ENCODE measurements around the gene CLASP2.

The CLASP2 gene

DNA sequence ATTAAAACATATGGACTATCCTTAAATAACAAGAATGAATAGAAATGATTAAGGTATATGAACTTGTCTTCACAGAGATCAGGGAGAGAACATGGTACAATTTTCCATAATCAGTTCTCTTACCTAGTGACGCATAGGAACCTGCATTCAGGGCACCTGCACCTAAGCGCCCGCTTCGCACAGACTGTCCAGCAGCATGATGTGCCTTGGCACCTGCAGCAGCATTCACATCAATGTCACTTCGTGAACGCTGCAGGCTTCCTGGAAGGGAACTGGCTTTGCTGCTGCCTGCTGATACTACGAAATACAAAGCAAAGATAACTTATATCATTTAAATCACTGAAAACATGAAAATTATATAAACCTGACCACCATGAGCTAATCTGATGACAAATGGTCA, 115.2 kb downstream of the CLASP2 start (continued):
- TF ChIP-seq ISL1 (CRISPR knock-in tag; IDR thresholded peaks at IDR 0.05), result no peak
- no peak for TF ChIP-seq TOX (CRISPR knock-in tag; IDR thresholded peaks at IDR 0.05; ENCODE audit: borderline replicate concordance)
- TF ChIP-seq CSDC2 (CRISPR knock-in tag; IDR thresholded peaks at IDR 0.05), result no peak

DNA sequence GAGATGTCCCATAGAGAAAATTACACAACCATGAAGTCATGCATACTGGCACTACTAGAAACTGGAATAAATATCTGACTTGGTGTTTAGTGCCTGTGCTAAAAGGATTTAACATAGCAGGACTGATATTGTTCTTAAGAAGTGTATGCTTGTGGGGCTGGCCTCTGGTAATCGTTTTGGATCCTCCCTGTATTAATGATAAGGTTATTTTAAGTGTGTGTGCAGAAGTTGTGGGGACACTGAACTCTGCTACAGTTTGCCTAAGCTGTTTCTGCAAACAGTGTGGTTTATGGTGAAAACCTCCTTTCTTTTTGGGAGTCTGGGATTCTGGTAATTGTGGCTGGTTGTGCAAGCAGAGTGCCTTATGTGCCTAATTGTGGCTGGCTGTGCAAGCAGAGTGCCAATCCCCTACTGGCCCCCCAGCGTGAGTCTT, 120.8 kb downstream of the CLASP2 start:
- no peak for ATAC-seq
- TF ChIP-seq, protein P1, sequence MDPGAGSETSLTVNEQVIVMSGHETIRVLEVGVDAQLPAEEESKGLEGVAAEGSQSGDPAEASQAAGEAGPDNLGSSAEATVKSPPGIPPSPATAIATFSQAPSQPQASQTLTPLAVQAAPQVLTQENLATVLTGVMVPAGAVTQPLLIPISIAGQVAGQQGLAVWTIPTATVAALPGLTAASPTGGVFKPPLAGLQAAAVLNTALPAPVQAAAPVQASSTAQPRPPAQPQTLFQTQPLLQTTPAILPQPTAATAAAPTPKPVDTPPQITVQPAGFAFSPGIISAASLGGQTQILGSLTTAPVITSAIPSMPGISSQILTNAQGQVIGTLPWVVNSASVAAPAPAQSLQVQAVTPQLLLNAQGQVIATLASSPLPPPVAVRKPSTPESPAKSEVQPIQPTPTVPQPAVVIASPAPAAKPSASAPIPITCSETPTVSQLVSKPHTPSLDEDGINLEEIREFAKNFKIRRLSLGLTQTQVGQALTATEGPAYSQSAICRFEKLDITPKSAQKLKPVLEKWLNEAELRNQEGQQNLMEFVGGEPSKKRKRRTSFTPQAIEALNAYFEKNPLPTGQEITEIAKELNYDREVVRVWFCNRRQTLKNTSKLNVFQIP (CRISPR knock-in tag; IDR thresholded peaks at IDR 0.05; ENCODE audit: borderline replicate concordance, low read depth), result no peak
- no peak for TF ChIP-seq TCF4 (CRISPR knock-in tag; IDR thresholded peaks at IDR 0.05; ENCODE audit: borderline replicate concordance)
- no peak for TF ChIP-seq CSDC2 (CRISPR knock-in tag; IDR thresholded peaks at IDR 0.05)

DNA sequence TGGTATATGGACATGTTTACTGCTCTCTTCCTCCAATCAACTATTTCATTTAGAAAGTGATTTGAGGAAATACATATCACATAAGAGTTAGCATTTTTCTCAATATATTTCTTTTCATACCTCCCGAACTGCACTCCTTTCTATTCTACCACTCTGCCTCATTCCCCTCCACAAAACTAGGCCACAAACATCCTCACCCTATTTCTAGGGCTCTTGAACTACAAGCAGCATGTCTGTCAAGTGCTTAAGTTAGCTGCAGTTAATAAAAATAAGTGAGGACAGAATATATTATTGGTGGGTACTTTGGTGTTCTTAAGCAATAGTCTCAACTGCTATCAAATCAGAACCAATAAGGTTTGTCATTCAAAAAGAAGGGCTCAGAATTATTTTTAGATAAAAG, 125.1 kb downstream of the CLASP2 start:
- ATAC-seq, result no peak
- TF ChIP-seq ZC3H10 (CRISPR knock-in tag; IDR thresholded peaks at IDR 0.05), result no peak
- TF ChIP-seq, protein P2, sequence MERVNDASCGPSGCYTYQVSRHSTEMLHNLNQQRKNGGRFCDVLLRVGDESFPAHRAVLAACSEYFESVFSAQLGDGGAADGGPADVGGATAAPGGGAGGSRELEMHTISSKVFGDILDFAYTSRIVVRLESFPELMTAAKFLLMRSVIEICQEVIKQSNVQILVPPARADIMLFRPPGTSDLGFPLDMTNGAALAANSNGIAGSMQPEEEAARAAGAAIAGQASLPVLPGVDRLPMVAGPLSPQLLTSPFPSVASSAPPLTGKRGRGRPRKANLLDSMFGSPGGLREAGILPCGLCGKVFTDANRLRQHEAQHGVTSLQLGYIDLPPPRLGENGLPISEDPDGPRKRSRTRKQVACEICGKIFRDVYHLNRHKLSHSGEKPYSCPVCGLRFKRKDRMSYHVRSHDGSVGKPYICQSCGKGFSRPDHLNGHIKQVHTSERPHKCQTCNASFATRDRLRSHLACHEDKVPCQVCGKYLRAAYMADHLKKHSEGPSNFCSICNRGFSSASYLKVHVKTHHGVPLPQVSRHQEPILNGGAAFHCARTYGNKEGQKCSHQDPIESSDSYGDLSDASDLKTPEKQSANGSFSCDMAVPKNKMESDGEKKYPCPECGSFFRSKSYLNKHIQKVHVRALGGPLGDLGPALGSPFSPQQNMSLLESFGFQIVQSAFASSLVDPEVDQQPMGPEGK (CRISPR knock-in tag; IDR thresholded peaks at IDR 0.05; ENCODE audit: borderline replicate concordance), result no peak

DNA sequence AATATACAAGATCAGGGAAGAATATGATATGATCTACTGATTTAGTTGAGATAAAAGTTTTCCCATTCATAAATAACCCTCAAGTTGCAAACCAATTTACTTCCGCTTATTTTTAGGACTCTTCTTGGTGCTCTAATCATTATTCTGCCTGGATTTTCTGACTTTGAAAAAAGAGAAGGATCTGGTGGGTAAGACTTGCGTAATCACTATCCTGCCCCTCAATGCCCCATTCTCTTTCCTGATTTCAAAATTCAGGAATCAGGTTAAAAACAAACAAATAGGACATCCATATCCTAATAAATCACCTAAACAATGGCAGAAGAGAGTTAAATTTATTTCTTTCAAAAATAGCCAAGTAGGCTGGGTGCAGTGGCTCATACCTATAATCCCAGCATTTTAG, 127.5 kb downstream of the CLASP2 start:
- no peak for TF ChIP-seq ZNF8 (CRISPR knock-in tag; IDR thresholded peaks at IDR 0.05)
- TF ChIP-seq, protein P3, sequence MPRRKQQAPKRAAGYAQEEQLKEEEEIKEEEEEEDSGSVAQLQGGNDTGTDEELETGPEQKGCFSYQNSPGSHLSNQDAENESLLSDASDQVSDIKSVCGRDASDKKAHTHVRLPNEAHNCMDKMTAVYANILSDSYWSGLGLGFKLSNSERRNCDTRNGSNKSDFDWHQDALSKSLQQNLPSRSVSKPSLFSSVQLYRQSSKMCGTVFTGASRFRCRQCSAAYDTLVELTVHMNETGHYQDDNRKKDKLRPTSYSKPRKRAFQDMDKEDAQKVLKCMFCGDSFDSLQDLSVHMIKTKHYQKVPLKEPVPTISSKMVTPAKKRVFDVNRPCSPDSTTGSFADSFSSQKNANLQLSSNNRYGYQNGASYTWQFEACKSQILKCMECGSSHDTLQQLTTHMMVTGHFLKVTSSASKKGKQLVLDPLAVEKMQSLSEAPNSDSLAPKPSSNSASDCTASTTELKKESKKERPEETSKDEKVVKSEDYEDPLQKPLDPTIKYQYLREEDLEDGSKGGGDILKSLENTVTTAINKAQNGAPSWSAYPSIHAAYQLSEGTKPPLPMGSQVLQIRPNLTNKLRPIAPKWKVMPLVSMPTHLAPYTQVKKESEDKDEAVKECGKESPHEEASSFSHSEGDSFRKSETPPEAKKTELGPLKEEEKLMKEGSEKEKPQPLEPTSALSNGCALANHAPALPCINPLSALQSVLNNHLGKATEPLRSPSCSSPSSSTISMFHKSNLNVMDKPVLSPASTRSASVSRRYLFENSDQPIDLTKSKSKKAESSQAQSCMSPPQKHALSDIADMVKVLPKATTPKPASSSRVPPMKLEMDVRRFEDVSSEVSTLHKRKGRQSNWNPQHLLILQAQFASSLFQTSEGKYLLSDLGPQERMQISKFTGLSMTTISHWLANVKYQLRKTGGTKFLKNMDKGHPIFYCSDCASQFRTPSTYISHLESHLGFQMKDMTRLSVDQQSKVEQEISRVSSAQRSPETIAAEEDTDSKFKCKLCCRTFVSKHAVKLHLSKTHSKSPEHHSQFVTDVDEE (CRISPR knock-in tag; IDR thresholded peaks at IDR 0.05), result no peak
- no peak for TF ChIP-seq ZFP30 (CRISPR knock-in tag; IDR thresholded peaks at IDR 0.05)
- TF ChIP-seq SNAI2 (CRISPR knock-in tag; IDR thresholded peaks at IDR 0.05), result no peak
- TF ChIP-seq, protein P4, sequence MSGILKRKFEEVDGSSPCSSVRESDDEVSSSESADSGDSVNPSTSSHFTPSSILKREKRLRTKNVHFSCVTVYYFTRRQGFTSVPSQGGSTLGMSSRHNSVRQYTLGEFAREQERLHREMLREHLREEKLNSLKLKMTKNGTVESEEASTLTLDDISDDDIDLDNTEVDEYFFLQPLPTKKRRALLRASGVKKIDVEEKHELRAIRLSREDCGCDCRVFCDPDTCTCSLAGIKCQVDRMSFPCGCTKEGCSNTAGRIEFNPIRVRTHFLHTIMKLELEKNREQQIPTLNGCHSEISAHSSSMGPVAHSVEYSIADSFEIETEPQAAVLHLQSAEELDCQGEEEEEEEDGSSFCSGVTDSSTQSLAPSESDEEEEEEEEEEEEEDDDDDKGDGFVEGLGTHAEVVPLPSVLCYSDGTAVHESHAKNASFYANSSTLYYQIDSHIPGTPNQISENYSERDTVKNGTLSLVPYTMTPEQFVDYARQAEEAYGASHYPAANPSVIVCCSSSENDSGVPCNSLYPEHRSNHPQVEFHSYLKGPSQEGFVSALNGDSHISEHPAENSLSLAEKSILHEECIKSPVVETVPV (CRISPR knock-in tag; IDR thresholded peaks at IDR 0.05), result no peak
- no peak for TF ChIP-seq ARNTL (CRISPR knock-in tag; IDR thresholded peaks at IDR 0.05; ENCODE audit: borderline replicate concordance, low read depth)
- TF ChIP-seq BACH2 (CRISPR knock-in tag; IDR thresholded peaks at IDR 0.05; ENCODE audit: borderline replicate concordance), result no peak
- TF ChIP-seq, protein P1 (CRISPR knock-in tag; IDR thresholded peaks at IDR 0.05; ENCODE audit: borderline replicate concordance, low read depth), result no peak
- no peak for TF ChIP-seq ZFP3 (CRISPR knock-in tag; IDR thresholded peaks at IDR 0.05)
- no peak for ATAC-seq

DNA sequence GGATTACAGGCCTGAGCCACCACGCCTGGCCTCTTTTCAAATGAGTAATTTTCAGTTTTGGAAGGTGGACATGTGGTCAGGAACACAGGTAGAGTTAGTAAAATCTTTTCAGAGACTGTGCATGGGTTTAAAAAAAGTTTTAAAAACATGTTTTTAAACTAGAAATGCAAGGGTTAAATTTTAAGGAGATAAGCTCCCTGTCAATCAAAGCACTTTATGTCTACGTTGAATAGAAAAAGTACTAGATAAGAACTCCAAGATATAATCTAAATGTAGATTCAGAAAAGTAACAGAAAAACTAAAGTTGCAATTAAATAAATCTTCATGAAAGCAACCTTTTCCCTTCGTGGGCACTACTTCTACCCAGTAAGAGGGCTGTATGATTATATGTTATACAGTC, 131.7 kb downstream of the CLASP2 start:
- TF ChIP-seq, protein P5, sequence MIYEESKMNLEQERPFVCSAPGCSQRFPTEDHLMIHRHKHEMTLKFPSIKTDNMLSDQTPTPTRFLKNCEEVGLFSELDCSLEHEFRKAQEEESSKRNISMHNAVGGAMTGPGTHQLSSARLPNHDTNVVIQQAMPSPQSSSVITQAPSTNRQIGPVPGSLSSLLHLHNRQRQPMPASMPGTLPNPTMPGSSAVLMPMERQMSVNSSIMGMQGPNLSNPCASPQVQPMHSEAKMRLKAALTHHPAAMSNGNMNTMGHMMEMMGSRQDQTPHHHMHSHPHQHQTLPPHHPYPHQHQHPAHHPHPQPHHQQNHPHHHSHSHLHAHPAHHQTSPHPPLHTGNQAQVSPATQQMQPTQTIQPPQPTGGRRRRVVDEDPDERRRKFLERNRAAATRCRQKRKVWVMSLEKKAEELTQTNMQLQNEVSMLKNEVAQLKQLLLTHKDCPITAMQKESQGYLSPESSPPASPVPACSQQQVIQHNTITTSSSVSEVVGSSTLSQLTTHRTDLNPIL (CRISPR knock-in tag; IDR thresholded peaks at IDR 0.05; ENCODE audit: low read depth), result no peak
- TF ChIP-seq ARNTL (CRISPR knock-in tag; IDR thresholded peaks at IDR 0.05; ENCODE audit: borderline replicate concordance, low read depth), result no peak
- no peak for TF ChIP-seq OSR1 (CRISPR knock-in tag; IDR thresholded peaks at IDR 0.05)
- TF ChIP-seq ESRRG (CRISPR knock-in tag; IDR thresholded peaks at IDR 0.05), result no peak
- TF ChIP-seq, protein P1 (CRISPR knock-in tag; IDR thresholded peaks at IDR 0.05; ENCODE audit: borderline replicate concordance, low read depth), result no peak
- no peak for TF ChIP-seq ISL1 (CRISPR knock-in tag; IDR thresholded peaks at IDR 0.05)
- no peak for TF ChIP-seq ZC3H10 (CRISPR knock-in tag; IDR thresholded peaks at IDR 0.05)
- no peak for TF ChIP-seq BACH2 (CRISPR knock-in tag; IDR thresholded peaks at IDR 0.05; ENCODE audit: borderline replicate concordance)
- no peak for TF ChIP-seq TCF4 (CRISPR knock-in tag; IDR thresholded peaks at IDR 0.05; ENCODE audit: borderline replicate concordance)
- no peak for TF ChIP-seq ZNF8 (CRISPR knock-in tag; IDR thresholded peaks at IDR 0.05)

More for the DNA sequence above, 131.7 kb downstream of the CLASP2 start:
- no peak for ATAC-seq

All from SK-N-SH treated with all-trans-retinoic acid at 6 μM for 48 hours (cell line).